GM12878 (cell line): Measurements from ENCODE around the gene FKBP6. TPM values are rescaled to one million over a fixed set of nuclear protein-coding genes. Genes with fewer than 3 reads are reported as not detected.

Source experiments
- ATAC-seq: fragments of 200-7000 bp; cut with Tn5 transposase; 3 replicates; pipeline ENCODE4 v1.9.1; 2020; ENCODE audit warnings: mild to moderate bottlenecking, moderate library complexity
- BruUV-seq: library from RNA; stranded (reverse); fragments of 400-500 nt; replicated peaks from 2 replicates; lab custom pipeline; 2021; lab: Mats Ljungman, UMichigan
- CTCF ChIA-PET: fragments of 300-600 bp; sonication (Branson Sonifier 250); formaldehyde crosslinking; extraction: SDS; loops from one replicate; lab custom pipeline; 2021; ENCODE audit warnings: inconsistent platforms; lab: Yijun Ruan, JAX
- POLR2A ChIA-PET: fragments of 350-600 bp; formaldehyde crosslinking; extraction: SDS; loops from one replicate; lab custom pipeline; 2021; ENCODE audit warnings: inconsistent platforms; lab: Charles Lee
- RAD21 ChIA-PET: fragments of 300-600 bp; sonication (Branson Sonifier 250); formaldehyde crosslinking; loops from one replicate; lab custom pipeline; 2023; ENCODE audit warnings: antibody characterized with exemption; ENCODE audit not compliant: unreplicated experiment; lab: Charles Lee
- SMC1A ChIA-PET: fragments of 300-600 bp; sonication (Branson Sonifier 250); formaldehyde crosslinking; loops from one replicate; lab custom pipeline; 2023; ENCODE audit not compliant: unreplicated experiment, uncharacterized antibody; lab: Charles Lee
- DNase-seq: peaks from one replicate; pipeline ENCODE4 v3.0.0-alpha.2; 2011; ENCODE audit warnings: low read depth, low spot score
- FAIRE-seq: peaks from 3 replicates; lab custom pipeline; 2011; peaks lifted over from hg19 to GRCh38; lab: Jason Lieb, UNC
- H2AFZ ChIP-seq: 2 replicates; pipeline ENCODE4 v1.6.0; 2011; ENCODE audit warnings: low read depth, low read length, control low read depth; ENCODE audit not compliant: control insufficient read depth
- H3K27ac ChIP-seq: 2 replicates; pipeline ENCODE4 v1.5.1; 2011; ENCODE audit warnings: control low read depth; ENCODE audit not compliant: control insufficient read depth, insufficient read depth
- H3K27me3 ChIP-seq, 2 experiments: replicated peaks in 1 of 2; 2 replicates each; pipeline versions ENCODE4 v1.6.0 to v1.6.1; 2011; ENCODE audit warnings: low read length in 1 of 2; ENCODE audit not compliant: control insufficient read depth in 2 of 2, insufficient read depth in 2 of 2
- H3K36me3 ChIP-seq, 2 experiments: 2 replicates each; pipeline ENCODE4 v1.5.1; 2011; ENCODE audit warnings: low read length in 1 of 2; ENCODE audit not compliant: control insufficient read depth in 2 of 2, insufficient read depth in 2 of 2
- H3K4me1 ChIP-seq: 2 replicates; pipeline ENCODE4 v1.6.1; 2011; ENCODE audit warnings: mild to moderate bottlenecking, low read length, moderate library complexity, mixed read lengths; ENCODE audit not compliant: control insufficient read depth, insufficient read depth
- H3K4me2 ChIP-seq: 2 replicates; pipeline ENCODE4 v1.6.0; 2011; ENCODE audit warnings: control low read depth; ENCODE audit not compliant: control insufficient read depth, insufficient read depth
- H3K4me3 ChIP-seq: fragments of 200-600 bp; sonication (generic); 2 replicates; pipeline ENCODE4 v1.5.1; 2016
- H3K79me2 ChIP-seq: 2 replicates; pipeline ENCODE4 v1.6.0; 2011; ENCODE audit warnings: low read length; ENCODE audit not compliant: control insufficient read depth, insufficient read depth
- H3K9ac ChIP-seq: 2 replicates; pipeline ENCODE4 v1.8.0; 2011; ENCODE audit warnings: low read length, control low read depth, mixed read lengths; ENCODE audit not compliant: control insufficient read depth, insufficient read depth
- H3K9me3 ChIP-seq: replicated peaks from 3 replicates; pipeline ENCODE4 v1.5.1; 2011; ENCODE audit warnings: mild to moderate bottlenecking, low read length; ENCODE audit not compliant: control insufficient read depth, insufficient read depth
- H4K20me1 ChIP-seq: 2 replicates; pipeline ENCODE4 v1.6.0; 2011; ENCODE audit not compliant: control insufficient read depth, insufficient read depth
- CBX5 ChIP-seq: sonication (generic); IDR thresholded peaks from 2 replicates; pipeline ENCODE4 v1.6.1; 2016; ENCODE audit warnings: low read depth, moderate library complexity, mild to moderate bottlenecking, inconsistent platforms
- CREM ChIP-seq: IDR thresholded peaks from 2 replicates; pipeline ENCODE4 v1.6.1; 2014; ENCODE audit warnings: antibody characterized with exemption, low read depth
- MEF2B ChIP-seq: fragments of 450-650 bp; IDR thresholded peaks from 2 replicates; pipeline ENCODE4 v1.6.1; 2018; ENCODE audit warnings: mild to moderate bottlenecking, moderate library complexity; ENCODE audit not compliant: partially characterized antibody, poor library complexity, severe bottlenecking
- RELB ChIP-seq: fragments of 450-650 bp; IDR thresholded peaks from 2 replicates; pipeline ENCODE4 v1.6.1; 2017; ENCODE audit warnings: low read depth, mild to moderate bottlenecking, moderate library complexity
- WGBS: methylation state at CpG from one replicate; pipeline ENCODE4 v1.1.6; 2016; ENCODE audit warnings: low lambda C conversion rate; ENCODE audit not compliant: insufficient replicate concordance, insufficient coverage; ENCODE audit errors: missing lambda C conversion rate; 5-methylcytosine and 5-hydroxymethylcytosine counted together
- in situ Hi-C: fragments of 300-500 bp; cut with MboI; formaldehyde crosslinking; loops from 9 replicates; pipeline ENCODE4 v1.14.3; 2018; ENCODE audit warnings: mixed read lengths
- intact Hi-C: fragments of 100-400 bp; cut with micrococcal nuclease; formaldehyde crosslinking; loops from one replicate; pipeline ENCODE4 v1.14.2; 2022; ENCODE audit not compliant: unreplicated experiment
- polyA plus RNA-seq, 11 experiments: library from polyadenylated mRNA; depleted of rRNA in 4 of 11; unstranded in 6 of 11; stranded (reverse) in 5 of 11; fragments of >200 nt; fragmentation: Nextera tagmentation in 4 of 11; fragmentation: Illumina TruSeq in 1 of 11; extraction: Ambion mirVana in 4 of 11; extraction: Trizol in 1 of 11; gene quantifications; 1 replicate in 1 of 11; 2 replicates in 10 of 11; pipeline versions ENCODE4 v1.2.1 to v1.2.3, GENCODE V29; 2011 to 2016; ENCODE audit warnings: inconsistent platforms in 2 of 11, missing spikeins in 2 of 11, low read depth in 1 of 11
- total RNA-seq, 4 experiments: library from RNA; depleted of rRNA in 3 of 4; stranded (reverse); fragments of >200 nt in 3 of 4; fragmentation: Illumina TruSeq in 1 of 4; extraction: Trizol in 1 of 4; gene quantifications; 2 replicates each; pipeline versions ENCODE4 v1.2.1 to v1.2.3, GENCODE V29; 2013 to 2021

The FKBP6 gene
- total and polyA plus RNA-seq, 10 of the 15 experiments (the other 5 are each of a cell fraction or from before 2014, with no cell fraction given), result not detected

- TF ChIP-seq CREM (no peak), MEF2B (no peak)
- TF ChIP-seq, all 136 proteins: peak for 0
Measured at GRCh38 chr7:73351447-73352167, 23.6 kb downstream of the FKBP6 start (continued).

GRCh38 chr7:73352784-73353183 lies 24.8 kb downstream of the FKBP6 start:
- TF ChIP-seq CBX5 (no peak), RELB (no peak)
- no peak overlapping the region for H3K4me3 ChIP-seq
- no peak for ATAC-seq
- H2AFZ ChIP-seq, result no peak overlapping the region
- H3K79me2 ChIP-seq, result no peaks in the 10 kb centered on the region
- BruUV-seq, result no TSS peak
- intact Hi-C loops (no loop called here), in situ Hi-C loops (no loop called here)
- H3K36me3 ChIP-seq, result no peaks in the 10 kb centered on the region
- H3K9me3 ChIP-seq, result no peaks in the 10 kb centered on the region
- no peak for FAIRE-seq
- ChIA-PET CTCF (interaction anchor here (1.2 kb wide), 1 partner anchor 99 kb away, joined by 3 read pairs; no protein-coding TSS in a partner anchor), SMC1A (interaction anchor here (0.5 kb wide), 1 partner anchor 676 kb away, joined by 3 read pairs; no protein-coding TSS in a partner anchor), RAD21 (no interaction called here), POLR2A (no interaction called here)
- H3K27ac ChIP-seq, result no peak overlapping the region
- no peak overlapping the region for H3K4me2 ChIP-seq
- no peak for DNase-seq
- WGBS, result 59% methylated on average over 3 of the region's 3 CpGs
- H3K27me3 ChIP-seq, result no peaks in the 10 kb centered on the region; a peak in 1 of 4 replicates
- no peaks in the 10 kb centered on the region for H3K4me1 ChIP-seq
- no peaks in the 10 kb centered on the region for H4K20me1 ChIP-seq
- no peak overlapping the region for H3K9ac ChIP-seq
